ENCODE data around the gene FOXO1. TPM values are rescaled to one million over a fixed set of nuclear protein-coding genes. Genes with fewer than 3 reads are reported as not detected.

The FOXO1 gene
- total RNA-seq, 1 experiment from 2014 or later = 12.2 TPM

- ChIA-PET CTCF (no interaction called here), POLR2A (no interaction called here), RAD21 (ENCODE audit: low non-redundant PET in 1 of 2, low total read pairs in 2 of 2, uncharacterized antibody in 2 of 2, unreplicated experiment in 2 of 2) (no interaction called here)
- Histone ChIP-seq H3K4me1 (ENCODE audit: control insufficient read depth in 1 of 2, insufficient read depth in 2 of 2, low read length in 2 of 2) (no peaks in the 10 kb centered on the region), H3K79me2 (ENCODE audit: insufficient read depth, low read length) (peaks cover 6% of the 10 kb centered on the region; the same call in 1 of the 2 replicates), H3K27ac (ENCODE audit: low read depth, low read length) (no peak overlapping the region), H3K9ac (ENCODE audit: low read length) (no peak overlapping the region), H3K4me2 (ENCODE audit: low read length) (no peak overlapping the region), H3K4me3 (replicated peaks in 1 of 2; ENCODE audit: low read depth in 1 of 2, low read length in 2 of 2) (no peak overlapping the region), H2AFZ (ENCODE audit: low read depth, low read length, poor library complexity, severe bottlenecking) (no peak overlapping the region), H3K9me3 (ENCODE audit: control insufficient read depth in 1 of 2, insufficient read depth in 1 of 2, low read depth in 1 of 2, low read length in 2 of 2) (no peaks in the 10 kb centered on the region), H4K20me1 (ENCODE audit: insufficient read depth) (no peaks in the 10 kb centered on the region), H3K27me3 (ENCODE audit: insufficient read depth, low read length) (no peaks in the 10 kb centered on the region), H3K36me3 (ENCODE audit: control insufficient read depth in 1 of 2, insufficient read depth in 2 of 2, low read length in 2 of 2) (no peaks in the 10 kb centered on the region), H3K9me2 (ENCODE audit: insufficient read depth) (no peaks in the 10 kb centered on the region)
- DNase-seq (ENCODE audit: low read depth, low spot score) (no peak), ATAC-seq (no peak)
- TF ChIP-seq JUND (IDR thresholded peaks at IDR 0.05) (no peak), TCF7L2 (IDR thresholded peaks at IDR 0.05; ENCODE audit: borderline replicate concordance, extremely low read depth, insufficient read depth, insufficient read length) (no peak), CEBPB (IDR thresholded peaks at IDR 0.05; ENCODE audit: low read depth) (no peak), RAD21 (IDR thresholded peaks at IDR 0.05; ENCODE audit: low read depth) (no peak), ZNF274 (IDR thresholded peaks at IDR 0.05; ENCODE audit: low read depth, low read length) (no peak), ZFX (IDR thresholded peaks at IDR 0.05) (no peak), EZH2 (IDR thresholded peaks at IDR 0.05) (no peak), SP1 (IDR thresholded peaks at IDR 0.05; ENCODE audit: low read depth) (no peak), ATF3 (IDR thresholded peaks at IDR 0.05) (no peak), CTCF (IDR thresholded peaks at IDR 0.05 in 2 of 3, conservative IDR thresholded peaks at IDR 0.05 in 1 of 3; ENCODE audit: borderline replicate concordance in 1 of 3, insufficient read depth in 1 of 3, low read depth in 2 of 3, low read length in 2 of 3) (no peak), REST (IDR thresholded peaks at IDR 0.05; ENCODE audit: low read depth) (no peak), SRF (IDR thresholded peaks at IDR 0.05; ENCODE audit: low read depth) (no peak), CBX3 (IDR thresholded peaks at IDR 0.05; ENCODE audit: low read depth) (no peak), POLR2A (IDR thresholded peaks at IDR 0.05; ENCODE audit: borderline replicate concordance, extremely low read depth, insufficient read depth, insufficient read length) (no peak), EGR1 (IDR thresholded peaks at IDR 0.05; ENCODE audit: low read depth) (no peak), SIN3A (IDR thresholded peaks at IDR 0.05; ENCODE audit: low read depth) (no peak), POLR2AphosphoS5 (IDR thresholded peaks at IDR 0.05; ENCODE audit: low read depth, low read length) (no peak), FOSL1 (IDR thresholded peaks at IDR 0.05; ENCODE audit: low read depth) (no peak)
- intact Hi-C loops (cut with micrococcal nuclease) = no loop called here
- BruUV-seq (replicated peaks) = no TSS peak
These were observed 88.4 kb downstream of the FOXO1 start for GRCh38 chr13:40578055-40578454.

All from HCT116 (cell line).